Peyer's patch (tissue), 4 donors: ENCODE results near the gene LYVE1. TPM values are rescaled to one million over a fixed set of nuclear protein-coding genes. Genes with fewer than 3 reads are reported as not detected.

Experiments used
- DNase-seq, 3 donors: peaks; one replicate each; pipeline ENCODE4 v3.0.0-alpha.2; 2017 to 2019
- H3K27ac ChIP-seq, 4 donors: fragments of 200-600 bp; sonication (generic); one replicate each; pipeline ENCODE4 v1.5.1; 2016 to 2019
- H3K27me3 ChIP-seq, 2 donors: fragments of 200-600 bp; sonication (generic); one replicate each; pipeline ENCODE4 v1.5.1; 2019
- H3K36me3 ChIP-seq, 3 donors: fragments of 200-600 bp; sonication (generic); one replicate each; pipeline ENCODE4 v1.5.1; 2016 to 2019
- H3K4me1 ChIP-seq, 4 donors: fragments of 200-600 bp; sonication (generic); one replicate each; pipeline ENCODE4 v1.5.1; 2016 to 2019
- H3K4me3 ChIP-seq, 4 donors: fragments of 200-600 bp; sonication (generic); 1 replicate in 3 of 4; 2 replicates in 1 of 4; pipeline ENCODE4 v1.5.1; 2016 to 2019; ENCODE audit warnings: mild to moderate bottlenecking in 1 of 4
- H3K9me3 ChIP-seq, 4 donors: fragments of 200-600 bp; sonication (generic); one replicate each; pipeline ENCODE4 v1.5.1; 2016 to 2019; ENCODE audit warnings: mild to moderate bottlenecking in 1 of 4
- POLR2A ChIP-seq, 2 donors: fragments of 450-650 bp; IDR thresholded peaks; one replicate each; pipeline ENCODE4 v1.5.1; 2017; ENCODE audit warnings: antibody characterized with exemption in 2 of 2, mild to moderate bottlenecking in 2 of 2, moderate library complexity in 2 of 2
- total RNA-seq, 4 donors: library from RNA; depleted of rRNA; stranded (reverse); fragments of >200 nt; gene quantifications; one replicate each; pipeline ENCODE4 v1.1.0, GENCODE V29; 2016
- TF ChIP-seq, protein P1 (sequence below), 6 experiments: fragments of 450-650 bp in 4 of 6; fragments of 200-600 bp in 2 of 6; sonication (generic) in 1 of 6; IDR thresholded peaks; one replicate each; pipeline ENCODE4 v1.5.1; 2017 to 2019; ENCODE audit warnings: antibody characterized with exemption in 6 of 6, mild to moderate bottlenecking in 3 of 6, moderate library complexity in 1 of 6

The LYVE1 gene
- total RNA-seq, 4 donors from 2014 or later, result 4.1 to 50.3 (median 21.4) TPM

- no peak for DNase-seq
- Histone ChIP-seq H3K27me3 (no peaks in the 10 kb centered on the region), H3K36me3 (peaks cover 0 to 10% (median 0%) of the 10 kb centered on the region in 3 donors), H3K9me3 (no peaks in the 10 kb centered on the region), H3K4me1 (no peaks in the 10 kb centered on the region), H3K4me3 (no peak overlapping the region), H3K27ac (no peak overlapping the region)
- no peak for TF ChIP-seq POLR2A (IDR thresholded peaks at IDR 0.05)
- TF ChIP-seq, protein P1, sequence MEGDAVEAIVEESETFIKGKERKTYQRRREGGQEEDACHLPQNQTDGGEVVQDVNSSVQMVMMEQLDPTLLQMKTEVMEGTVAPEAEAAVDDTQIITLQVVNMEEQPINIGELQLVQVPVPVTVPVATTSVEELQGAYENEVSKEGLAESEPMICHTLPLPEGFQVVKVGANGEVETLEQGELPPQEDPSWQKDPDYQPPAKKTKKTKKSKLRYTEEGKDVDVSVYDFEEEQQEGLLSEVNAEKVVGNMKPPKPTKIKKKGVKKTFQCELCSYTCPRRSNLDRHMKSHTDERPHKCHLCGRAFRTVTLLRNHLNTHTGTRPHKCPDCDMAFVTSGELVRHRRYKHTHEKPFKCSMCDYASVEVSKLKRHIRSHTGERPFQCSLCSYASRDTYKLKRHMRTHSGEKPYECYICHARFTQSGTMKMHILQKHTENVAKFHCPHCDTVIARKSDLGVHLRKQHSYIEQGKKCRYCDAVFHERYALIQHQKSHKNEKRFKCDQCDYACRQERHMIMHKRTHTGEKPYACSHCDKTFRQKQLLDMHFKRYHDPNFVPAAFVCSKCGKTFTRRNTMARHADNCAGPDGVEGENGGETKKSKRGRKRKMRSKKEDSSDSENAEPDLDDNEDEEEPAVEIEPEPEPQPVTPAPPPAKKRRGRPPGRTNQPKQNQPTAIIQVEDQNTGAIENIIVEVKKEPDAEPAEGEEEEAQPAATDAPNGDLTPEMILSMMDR (IDR thresholded peaks at IDR 0.05), result no peak
Observed at GRCh38 chr11:10575346-10576034, 7.0 kb upstream of the LYVE1 start.

DNA sequence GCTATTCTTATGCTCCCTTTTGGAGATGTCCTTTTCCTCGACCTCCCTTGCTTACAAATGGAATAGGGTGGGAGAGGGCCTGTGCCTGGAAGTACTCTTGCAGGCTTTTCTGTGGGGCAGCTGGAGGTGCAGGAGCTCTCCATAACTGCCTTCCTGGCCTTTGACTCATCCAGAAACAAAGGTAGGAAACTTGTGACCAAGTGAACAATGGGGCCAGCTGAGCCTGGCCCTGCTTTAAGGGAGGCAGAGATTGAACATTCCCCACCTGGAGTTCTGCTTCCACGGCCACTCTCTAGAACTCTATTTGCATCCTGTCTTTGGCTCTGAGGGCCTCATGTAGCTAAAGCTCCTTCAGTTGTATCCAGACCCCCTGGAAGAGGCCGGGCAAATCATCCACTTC, 5.1 kb upstream of the LYVE1 start:
- Histone ChIP-seq H3K9me3 (no peaks in the 10 kb centered on the region), H3K4me3 (no peak overlapping the region), H3K27me3 (no peaks in the 10 kb centered on the region), H3K27ac (no peak overlapping the region), H3K4me1 (no peaks in the 10 kb centered on the region), H3K36me3 (peaks cover 0 to 10% (median 0%) of the 10 kb centered on the region in 3 donors)
- no peak for DNase-seq
- no peak for TF ChIP-seq POLR2A (IDR thresholded peaks at IDR 0.05)
- TF ChIP-seq, protein P1 (IDR thresholded peaks at IDR 0.05), result no peak

DNA sequence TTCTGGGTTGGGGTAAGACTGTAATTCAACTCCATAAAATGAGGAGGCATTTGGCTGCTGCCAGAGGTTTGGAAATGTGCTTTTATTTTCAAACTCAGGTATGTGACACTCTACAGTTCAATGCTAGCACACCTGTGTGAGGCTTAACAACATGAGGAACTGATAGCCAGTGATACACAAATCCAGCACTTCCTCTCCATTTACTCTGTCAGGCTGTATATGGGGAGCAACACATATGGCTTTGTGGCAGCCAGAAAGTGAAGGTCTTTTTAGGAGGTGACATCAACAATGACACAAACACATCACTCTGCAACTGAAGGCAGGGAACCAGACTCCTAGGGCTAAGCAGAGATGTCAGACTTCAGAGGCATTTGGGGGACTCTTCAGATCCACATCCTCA, 4.6 kb upstream of the LYVE1 start:
- Histone ChIP-seq H3K27ac (no peak overlapping the region), H3K4me3 (no peak overlapping the region)

DNA sequence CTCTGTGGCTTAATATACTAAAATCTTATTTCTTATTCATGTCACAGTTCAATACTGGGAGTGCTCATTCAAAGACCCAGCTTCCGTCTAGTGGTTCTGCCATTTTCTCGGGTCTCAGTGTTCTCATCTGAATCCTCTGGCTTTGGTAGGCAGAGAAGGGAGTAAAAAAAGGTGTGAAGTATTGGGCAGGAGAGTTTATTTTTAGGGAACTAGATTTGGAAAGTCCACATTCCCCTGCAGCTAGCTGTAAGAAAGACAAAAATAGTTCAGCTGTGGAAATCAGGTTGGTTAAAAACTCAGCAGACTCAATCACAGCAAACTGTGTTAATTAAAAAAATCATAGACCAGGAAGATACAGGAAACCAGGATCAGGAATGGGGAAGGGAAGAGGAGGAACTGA, 4.1 kb upstream of the LYVE1 start:
- H3K9me3 ChIP-seq, result no peaks in the 10 kb centered on the region
- H3K27me3 ChIP-seq, result no peaks in the 10 kb centered on the region
- no peaks in the 10 kb centered on the region for H3K4me1 ChIP-seq
- DNase-seq, result no peak
- H3K4me3 ChIP-seq, result no peak overlapping the region
- no peak overlapping the region for H3K27ac ChIP-seq
- peaks cover 0 to 10% (median 0%) of the 10 kb centered on the region in 3 donors for H3K36me3 ChIP-seq
- TF ChIP-seq, protein P1 (IDR thresholded peaks at IDR 0.05), result no peak
- TF ChIP-seq POLR2A (IDR thresholded peaks at IDR 0.05), result no peak

More for the DNA sequence above, 4.6 kb upstream of the LYVE1 start:
- Histone ChIP-seq H3K27me3 (no peaks in the 10 kb centered on the region), H3K9me3 (no peaks in the 10 kb centered on the region), H3K4me1 (no peaks in the 10 kb centered on the region), H3K36me3 (peaks cover 0 to 10% (median 0%) of the 10 kb centered on the region in 3 donors)
- no peak for DNase-seq
- no peak for TF ChIP-seq POLR2A (IDR thresholded peaks at IDR 0.05)
- TF ChIP-seq, protein P1 (IDR thresholded peaks at IDR 0.05), result no peak

GRCh38 chr11:10567446-10567845, 1.0 kb downstream of the LYVE1 start:
- no peak for DNase-seq
- H3K27ac ChIP-seq, result no peak overlapping the region
- no peaks in the 10 kb centered on the region for H3K27me3 ChIP-seq
- no peaks in the 10 kb centered on the region for H3K9me3 ChIP-seq
- H3K4me1 ChIP-seq, result no peaks in the 10 kb centered on the region
- peak overlapping the region in 1 of 4 donors; percentile 18 for H3K4me3 ChIP-seq
- TF ChIP-seq POLR2A (IDR thresholded peaks at IDR 0.05), result no peak
- TF ChIP-seq, protein P1 (IDR thresholded peaks at IDR 0.05), result no peak
- H3K36me3 ChIP-seq, result no peaks in the 10 kb centered on the region
